DMS53 (cell line): ENCODE results near the gene FOXS1.
A peak's percentile ranks its signal among the peaks of the same experiment; 100 is the strongest.
"Not testable (repeated sequence)": the region's sequence is repeated elsewhere in the genome, so short reads cannot be mapped to it uniquely, and the experiment has no call there.

Experiments
- DNase-seq: peaks from one replicate; lab custom pipeline; 2025; lab: John Stamatoyannopoulos, UW

FOXS1 gene

DNA sequence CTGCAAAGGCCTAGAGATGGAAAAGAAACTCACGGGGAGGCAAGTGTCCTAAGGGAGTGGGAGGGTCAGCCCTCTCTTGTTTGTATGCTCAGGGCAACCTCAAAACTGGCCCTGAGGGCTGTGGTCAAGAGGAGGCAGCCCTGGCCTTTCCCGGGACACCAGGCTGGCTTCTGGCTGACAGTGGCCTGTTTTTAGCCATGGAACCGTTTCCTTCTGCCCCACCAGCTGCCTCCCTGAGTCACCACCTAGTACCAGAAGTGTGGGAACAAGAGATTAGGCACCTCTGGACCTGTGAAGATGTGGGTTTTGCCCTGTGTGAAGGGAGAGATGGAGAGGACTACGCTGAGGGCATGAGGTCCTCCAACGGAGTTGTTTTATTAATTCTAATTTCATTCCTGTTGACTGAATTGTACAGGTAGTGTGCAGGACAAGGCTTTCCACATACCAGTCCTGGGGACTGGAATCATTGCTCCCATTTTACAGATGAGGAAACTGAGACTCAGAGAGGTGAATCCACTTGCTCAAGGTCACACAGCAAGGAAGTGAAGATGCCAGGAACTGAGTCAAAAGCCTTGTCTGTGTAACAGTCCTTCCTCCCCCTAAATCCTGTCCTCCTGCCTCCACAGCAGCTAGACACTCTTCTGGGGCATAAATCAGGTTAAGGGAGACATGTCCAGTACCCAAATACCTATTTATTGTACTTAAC, 5.5 kb downstream of the FOXS1 start:
- DNase-seq, result no peak

DNA sequence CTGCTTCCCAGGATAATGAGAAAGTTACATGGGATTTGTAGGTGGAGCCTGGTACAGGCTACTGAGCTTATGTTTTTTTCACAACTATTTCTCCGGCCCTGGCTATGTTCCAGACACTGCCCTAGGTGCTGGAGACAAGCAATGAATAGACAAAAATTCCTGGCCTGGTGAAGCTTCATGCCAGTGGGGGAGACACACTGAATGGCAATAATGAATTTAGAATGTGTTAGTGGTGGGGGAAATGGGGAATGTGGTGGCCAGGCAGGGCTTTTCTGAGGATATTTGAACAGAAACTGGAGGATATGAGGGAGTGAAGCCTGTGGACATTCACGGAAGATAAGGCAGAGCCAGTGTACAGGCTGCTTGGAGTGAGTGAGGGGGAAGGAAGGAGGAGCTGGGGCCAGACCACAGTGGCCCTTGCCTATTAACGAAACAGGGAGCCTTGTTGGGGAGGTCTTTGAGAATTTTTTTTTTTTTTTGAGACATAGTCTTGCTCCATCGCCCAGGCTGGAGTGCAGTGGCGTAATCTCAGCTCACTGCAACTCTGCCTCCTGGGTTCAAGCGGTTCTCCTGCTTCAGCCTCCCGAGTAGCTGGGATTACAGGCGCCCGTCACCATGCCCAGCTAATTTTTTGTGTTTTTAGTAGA, 6.6 kb downstream of the FOXS1 start:
- DNase-seq, result no peak

DNA sequence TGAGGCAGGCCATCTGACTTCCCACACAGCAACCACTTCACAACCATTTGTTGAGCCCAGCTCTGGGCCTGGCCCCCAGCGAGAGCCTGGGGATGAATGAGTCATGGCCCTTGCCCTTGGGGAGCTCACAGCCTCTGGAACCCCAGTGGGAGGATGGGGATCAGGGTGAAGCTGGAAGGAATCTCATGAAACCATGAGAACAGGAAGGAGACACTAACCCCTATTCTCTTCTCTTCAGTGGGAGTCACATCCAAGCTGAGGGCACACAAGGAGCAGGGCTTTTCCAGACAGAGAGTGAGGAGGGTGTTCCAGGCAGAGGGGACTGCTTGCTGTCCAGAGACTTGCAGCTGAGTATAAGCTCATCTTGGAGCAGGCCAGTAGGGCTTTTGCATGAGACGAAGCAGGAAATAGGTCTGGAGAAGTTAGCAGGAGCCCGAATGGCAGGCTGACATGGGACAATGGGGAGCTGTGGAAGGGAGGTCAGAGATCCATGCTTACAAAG, 7.5 kb downstream of the FOXS1 start:
- DNase-seq, result no peak

DNA sequence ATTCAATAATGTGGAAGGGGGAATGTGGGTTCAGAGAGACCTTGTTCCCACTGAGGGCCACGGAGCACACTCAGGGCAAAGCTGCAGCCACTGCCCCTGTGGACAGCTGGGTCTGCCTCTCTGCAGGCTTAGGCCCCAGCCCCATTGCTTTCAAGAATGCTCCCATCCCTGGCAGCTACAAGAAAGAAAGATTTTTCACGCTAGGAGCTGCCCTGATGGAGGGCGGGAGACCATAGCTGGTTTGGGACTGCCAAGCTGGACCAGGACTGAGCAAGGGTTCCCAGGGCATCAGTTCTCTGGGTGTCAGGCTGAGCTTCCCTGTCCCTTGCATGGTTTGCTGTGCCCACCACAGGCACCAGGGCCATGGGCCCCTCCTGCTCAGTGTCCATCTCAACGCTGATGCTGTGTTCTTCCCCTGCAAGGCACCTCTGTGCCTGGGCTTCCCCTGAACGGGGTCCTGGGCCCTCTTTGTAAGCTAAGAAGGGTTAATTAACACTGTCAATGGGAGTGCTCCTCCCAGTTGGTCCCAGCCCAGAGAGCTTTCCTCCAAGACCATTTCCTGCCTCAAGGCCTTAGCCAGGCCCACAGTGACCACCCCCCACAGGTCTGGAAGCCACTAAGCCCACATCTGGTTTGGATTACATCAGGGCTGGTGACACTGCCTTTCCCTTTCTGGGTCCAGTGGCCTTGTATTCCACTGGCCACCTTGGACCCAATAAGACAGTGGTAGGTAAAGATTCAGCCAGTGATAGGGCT, 8.4 kb downstream of the FOXS1 start:
- no peak for DNase-seq

DNA sequence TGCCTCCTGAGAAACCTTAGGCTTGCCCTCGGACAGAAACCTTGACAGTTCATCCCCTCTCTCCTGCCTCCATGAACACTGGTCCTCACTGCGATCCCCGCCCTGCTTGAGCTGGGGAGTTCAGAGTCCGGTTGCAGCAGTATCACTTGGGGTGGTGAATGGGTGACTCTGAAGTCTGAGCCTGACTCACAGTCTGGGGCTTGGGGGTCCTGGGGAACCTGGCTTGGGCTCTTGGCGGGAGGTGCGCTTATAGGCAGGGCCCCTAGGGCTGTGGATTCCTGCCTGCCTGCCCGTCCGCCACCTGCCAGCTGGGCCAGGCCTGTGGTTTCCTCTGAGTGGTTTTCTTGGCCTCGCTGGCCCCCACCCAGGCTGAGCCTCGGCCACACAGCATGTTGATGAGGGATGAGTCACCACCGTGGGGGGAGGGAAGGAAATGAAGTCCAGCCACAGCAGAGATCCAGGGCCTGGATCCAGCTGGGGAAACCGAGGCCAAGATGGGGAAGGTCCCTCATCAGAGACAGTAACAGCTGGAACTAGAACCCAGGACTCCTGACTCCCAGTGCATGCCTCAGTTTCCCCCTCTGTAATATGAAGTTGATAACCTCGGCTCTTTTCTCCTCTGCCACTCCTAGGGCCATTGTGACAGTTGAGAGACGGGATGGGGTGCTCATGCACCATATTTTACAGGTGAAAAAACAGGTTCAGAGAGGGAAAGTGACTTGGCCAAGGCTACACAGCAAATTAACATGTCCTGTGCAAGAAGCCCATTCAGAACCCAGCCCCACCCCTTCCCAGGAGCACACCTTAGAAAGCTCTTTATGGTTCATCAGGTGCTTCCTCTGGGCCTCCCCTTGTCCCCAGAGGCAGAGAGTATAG, 9.2 kb downstream of the FOXS1 start:
- peak; percentile 95 for DNase-seq

DNA sequence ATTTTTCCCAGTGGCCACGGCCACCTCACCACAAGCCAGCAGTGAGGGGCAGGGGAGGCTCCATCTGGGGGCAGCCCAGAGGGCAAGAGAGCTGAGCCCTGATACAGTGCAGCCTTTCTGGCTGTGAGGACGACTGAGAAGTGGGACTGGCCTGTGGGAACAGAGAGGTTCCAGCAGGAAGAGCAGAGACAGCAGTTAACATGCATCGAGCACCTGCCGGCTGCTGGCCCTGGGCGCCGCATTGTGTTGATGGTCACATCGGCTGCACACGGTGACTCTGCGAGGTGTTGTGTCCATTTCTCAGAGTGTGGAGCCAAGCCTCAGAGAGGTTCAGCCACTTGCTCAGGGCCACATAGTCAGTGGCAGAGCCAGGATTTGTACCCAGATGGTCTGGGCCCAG, 9.8 kb downstream of the FOXS1 start:
- DNase-seq, result peak; percentile 77

DNA sequence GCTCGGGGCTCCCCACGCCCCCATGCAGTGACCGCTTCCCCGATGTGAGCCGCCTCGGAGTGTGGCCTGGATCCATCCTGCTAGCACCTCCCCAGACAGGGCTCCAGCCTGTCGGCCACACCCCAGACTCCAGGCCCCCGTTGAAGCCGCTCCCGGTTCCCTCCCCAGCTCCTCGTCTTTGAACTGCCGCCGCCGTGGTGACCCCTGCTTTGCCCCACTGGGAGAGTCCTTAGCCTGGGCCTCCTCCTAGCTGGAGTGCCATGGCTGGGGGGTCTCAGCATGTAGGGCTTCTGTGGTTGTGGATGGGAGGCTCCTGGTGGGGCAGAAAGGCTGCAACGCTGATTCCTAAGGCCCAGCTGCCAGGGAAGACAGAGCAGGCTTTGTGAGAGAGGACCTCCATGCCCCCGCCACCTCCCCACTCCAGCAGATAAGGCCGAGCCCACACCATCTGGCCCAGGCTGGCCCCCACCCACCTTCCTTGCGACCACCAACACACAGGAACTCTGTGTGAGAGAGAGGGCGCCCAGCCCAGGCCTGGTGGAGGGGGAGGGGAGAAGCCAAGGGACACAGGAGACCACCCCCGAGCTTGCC, 11.4 kb downstream of the FOXS1 start:
- no peak for DNase-seq

DNA sequence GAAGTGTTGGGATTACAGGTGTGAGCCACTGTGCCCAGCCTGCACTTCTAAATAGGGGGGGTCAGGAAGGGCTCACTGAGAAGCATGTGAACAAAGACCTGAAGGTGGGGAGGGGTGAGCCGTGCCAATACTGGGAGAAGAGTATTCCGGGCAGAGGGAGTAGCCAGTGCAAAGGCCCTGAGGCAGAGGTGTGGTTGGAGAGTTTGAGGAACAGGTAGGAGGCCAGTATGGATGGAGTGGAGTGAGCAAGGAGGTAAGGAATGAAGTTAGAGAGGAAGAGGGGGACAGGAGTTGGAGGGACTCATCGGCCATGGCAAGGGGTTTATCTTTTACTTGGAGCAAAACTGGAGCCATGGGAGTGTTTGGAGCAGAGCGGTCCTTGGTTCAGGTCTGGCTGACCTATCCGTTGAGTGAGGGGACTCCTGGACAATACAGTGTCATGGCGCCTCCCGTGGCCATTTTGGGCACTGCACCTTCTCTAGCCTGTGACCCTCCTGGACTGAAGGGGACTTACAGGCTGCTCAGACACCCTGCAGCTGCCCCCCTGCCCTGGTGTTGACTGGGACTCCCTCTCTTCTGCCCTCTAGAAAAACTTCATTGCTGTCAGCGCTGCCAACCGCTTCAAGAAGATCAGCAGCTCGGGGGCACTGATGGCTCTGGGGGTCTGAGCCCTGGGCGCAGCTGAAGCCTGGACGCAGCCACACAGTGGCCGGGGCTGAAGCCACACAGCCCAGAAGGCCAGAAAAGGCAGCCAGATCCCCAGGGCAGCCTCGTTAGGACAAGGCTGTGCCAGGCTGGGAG, 12.1 kb downstream of the FOXS1 start:
- DNase-seq, result peak; percentile 73

DNA sequence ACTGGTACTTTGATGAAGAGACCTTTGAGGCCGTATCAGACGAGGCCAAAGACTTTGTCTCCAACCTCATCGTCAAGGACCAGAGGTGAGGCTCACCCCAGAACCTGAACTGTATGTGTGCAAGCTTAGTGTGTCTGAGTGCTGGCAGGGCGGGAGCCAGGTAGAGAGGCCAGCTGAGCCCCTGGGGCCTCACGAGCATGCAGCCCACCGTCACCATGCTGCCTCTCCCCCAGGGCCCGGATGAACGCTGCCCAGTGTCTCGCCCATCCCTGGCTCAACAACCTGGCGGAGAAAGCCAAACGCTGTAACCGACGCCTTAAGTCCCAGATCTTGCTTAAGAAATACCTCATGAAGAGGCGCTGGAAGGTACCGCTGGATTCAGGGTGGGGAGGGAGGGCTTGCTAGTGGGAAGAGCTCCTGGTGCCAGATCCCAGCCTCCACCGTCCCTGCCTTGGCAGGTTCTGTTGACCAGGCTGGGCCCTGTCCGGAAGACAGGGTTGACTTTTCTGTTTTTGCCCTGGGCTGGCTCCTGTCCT, 13.6 kb downstream of the FOXS1 start:
- DNase-seq, result no peak

DNA sequence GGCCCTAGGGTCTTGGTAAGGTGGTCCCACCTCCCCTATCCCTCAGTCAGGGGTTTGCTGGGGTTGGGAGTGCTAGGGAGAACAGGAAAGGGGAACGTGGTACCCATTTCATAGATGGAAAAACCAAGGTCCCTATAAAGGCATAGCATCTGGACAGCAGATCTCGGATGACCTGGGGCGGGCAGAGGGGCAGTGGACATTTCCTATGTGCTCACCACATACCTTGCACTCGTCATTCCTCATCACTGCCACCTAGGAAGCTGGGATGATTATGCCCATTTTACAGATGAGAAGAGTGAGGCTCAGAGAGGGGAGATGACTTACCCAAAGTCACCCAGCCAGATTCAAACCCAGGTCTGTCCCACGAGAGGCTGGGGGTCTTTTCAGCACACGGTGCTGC, 14.2 kb downstream of the FOXS1 start:
- no peak for DNase-seq

DNA sequence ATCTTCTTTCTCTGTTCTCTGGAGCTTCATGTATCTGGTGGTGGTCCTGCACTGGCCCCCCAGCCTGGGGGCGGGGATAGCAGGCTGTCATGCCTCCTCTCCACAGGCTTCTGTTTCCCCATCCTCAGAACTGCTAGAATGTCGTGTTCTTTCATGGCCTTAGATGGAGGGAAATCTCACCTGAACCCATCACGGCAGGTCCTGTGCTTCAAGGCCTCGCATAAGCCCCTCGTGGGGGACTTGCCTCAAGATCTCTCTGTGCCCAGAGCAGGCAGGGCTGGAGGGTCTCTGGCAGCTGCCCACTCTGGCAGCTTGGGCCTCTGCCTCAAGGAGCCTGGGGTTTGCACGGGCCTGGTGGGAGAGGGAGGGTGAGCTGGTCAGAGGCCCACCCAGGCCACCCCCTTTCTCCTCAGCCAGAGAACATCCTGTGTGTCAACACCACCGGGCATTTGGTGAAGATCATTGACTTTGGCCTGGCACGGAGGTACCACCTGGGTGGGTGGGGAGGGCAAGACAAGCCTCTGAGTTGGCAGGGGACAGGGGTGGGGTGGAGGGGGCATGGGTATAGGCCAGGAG, 14.9 kb downstream of the FOXS1 start:
- no peak for DNase-seq

DNA sequence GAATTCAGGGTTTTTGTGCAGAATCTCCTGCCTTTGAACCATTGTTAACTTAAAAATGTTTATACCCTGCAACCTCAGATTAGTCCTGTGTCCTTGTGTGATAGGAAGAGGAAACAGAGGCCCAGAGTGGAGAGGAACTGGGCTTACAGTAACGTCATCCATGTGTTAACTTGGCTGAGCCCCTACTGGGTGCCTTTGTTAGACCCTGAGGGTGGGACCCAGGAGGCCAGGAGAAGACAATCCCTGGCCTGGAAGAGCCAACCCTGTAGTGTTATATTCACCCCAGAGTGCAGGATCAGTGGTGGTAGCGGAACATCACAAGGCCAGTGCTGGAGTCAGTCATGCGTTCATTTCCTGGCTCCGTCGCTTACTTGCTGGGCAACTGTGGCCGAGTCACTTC, 15.7 kb downstream of the FOXS1 start:
- no peak for DNase-seq

DNA sequence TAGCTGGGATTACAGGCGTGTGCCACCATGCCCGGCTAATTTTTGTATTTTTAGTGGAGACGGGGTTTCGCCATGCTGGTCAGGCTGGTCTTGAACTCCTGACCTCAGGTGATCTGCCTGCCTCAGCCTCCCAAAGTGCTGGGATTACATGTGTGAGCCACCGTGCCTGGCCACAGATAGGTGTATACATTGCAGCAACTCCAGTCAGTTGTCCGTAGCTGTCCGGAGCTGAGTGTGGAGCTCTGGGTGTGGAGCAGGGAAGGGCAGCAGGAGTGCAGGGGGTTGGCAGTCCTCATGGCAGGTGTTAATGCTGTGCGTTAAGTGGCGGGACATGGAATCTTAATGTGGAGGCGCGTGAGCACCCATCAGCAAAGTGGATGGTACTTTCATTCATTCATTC, 17.4 kb downstream of the FOXS1 start:
- not testable (repeated sequence) for DNase-seq

DNA sequence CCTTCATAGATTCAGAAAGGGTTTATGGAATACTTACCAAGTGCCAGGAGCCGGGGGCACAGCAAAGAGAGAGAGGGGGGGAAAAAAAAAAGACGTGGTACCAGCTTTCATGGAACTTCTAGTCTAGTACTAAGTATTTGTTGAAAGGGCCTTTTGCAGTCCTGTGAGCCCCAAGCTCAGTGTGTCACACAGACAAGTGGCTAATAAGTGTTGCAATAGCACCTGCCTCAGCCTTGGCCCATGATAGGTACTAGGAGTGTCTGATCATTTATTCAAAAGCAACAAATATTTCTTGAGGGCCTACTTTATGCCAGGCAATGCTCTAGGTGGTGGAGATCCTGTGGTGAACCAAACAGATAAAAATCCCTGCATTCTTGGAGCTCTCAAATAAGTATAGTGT, 18.3 kb downstream of the FOXS1 start:
- DNase-seq, result no peak

DNA sequence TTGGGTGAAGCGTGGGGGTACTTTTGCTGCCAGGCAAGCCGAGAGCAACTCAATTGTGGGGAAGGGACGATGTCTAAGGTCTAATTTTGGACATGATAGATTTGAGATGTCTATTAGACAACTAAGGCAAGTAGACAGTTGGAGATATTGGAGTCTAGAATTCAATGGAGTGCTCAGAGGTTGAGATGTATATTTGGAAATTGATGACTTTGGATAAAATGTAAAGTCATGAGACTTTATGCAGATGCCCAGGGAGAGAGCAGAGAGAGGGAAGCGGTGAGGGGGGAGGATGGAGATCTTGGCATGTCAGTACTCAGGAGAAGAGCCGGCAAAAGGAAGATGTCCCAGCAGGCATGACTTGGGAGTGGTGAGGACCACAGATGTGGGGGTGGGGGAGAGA, 19.3 kb downstream of the FOXS1 start:
- no peak for DNase-seq

DNA sequence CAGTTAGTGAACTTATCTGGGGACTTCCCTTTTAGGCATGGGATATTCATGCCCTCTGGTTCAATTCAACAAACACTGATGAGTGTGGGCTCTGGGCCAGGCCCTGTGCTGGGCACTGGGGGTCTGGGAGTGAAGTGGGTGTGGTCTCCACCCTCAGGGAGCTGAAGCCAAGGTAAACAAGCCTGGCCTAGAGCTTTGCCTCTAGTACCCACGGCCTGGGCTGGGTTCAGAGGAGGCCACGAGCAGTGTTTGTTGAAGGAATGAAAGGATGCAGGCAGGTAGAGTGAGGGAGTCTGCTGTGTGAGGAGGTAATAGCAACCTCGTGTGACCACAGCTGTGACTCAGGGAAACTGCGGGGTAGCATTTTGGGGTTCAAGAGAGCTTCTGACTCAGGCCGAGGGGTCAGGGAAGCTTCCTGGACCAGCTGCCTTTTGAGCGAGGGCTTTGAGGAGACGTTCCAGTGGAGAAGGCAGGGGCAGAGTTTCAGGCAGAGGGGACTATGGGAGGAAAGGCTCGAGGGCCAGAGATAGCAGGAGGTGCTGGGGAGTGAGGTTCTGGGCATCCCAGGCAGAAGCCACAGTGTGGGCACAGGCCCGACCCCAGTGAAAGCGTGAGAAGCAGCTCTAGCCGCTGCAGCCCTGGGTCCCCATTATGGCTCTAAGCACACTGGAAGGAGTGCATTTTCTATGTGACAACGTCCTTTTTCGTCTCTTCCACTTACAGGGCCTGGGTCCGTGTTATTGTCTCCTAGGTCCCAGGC, 20.7 kb downstream of the FOXS1 start:
- no peak for DNase-seq

DNA sequence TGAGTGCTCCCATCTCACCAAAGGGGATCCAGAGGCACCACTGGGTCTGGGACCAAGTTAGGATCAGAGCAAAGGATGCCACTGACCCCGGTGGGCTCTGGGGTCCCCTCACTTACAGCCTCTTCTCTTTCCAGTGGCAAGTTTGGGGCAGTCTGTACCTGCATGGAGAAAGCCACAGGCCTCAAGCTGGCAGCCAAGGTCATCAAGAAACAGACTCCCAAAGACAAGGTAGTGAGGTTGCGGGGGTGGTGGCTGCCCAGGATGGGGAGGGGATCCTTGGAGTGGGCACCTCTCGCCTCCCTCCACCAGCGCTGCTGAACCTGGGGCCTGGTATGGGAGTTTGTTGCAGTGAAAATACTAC, 21.3 kb downstream of the FOXS1 start:
- no peak for DNase-seq

DNA sequence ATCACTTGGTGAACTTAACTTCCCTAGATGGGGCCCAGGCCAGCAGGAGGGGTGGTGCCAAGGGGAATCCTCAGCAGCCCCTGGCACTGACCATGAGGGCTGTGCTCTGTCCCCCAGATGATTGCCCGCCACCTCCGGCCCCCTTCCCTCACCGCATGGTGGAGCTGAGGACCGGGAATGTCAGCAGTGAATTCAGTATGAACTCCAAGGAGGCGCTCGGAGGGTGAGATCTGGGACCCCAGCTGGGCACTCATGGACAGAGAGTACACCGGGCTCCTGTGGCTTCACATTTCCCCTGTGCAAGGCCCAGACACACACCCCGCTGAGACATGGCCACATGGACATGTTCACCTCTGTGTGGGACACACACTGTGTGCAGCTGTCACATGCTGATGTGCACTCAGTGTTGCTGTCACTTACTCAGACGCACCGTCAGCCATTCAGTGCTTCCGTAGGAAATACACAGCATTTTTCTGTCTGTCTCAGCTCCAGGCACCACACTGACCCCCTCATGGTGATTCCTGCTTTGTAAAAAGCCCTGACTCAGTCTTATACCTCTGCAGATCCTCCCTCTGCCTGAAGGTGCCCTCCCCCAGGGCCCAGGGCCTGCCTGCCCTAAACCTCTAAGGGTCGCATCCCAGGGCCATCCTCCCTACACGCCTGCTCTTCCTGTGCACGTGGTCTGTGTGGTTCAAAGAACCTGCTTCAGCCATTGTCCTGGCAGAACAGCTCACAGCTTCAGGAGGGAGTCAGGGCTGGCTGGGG, 21.9 kb downstream of the FOXS1 start:
- peak; percentile 29 for DNase-seq
